Psoas muscle (tissue), 8 donors: ENCODE data around the gene PDSS1. TPM values are rescaled to one million over a fixed set of nuclear protein-coding genes. Genes with fewer than 3 reads are reported as not detected.

Experiments
- ATAC-seq, 4 donors: fragments of 200-7000 bp; cut with Tn5 transposase; one replicate each; pipeline ENCODE4 v1.9.1; 2020; ENCODE audit warnings: moderate library complexity in 3 of 4, mild to moderate bottlenecking in 2 of 4
- DNase-seq, 2 donors: peaks; one replicate each; pipeline ENCODE4 v3.0.0-alpha.2; 2020
- H3K27ac ChIP-seq: fragments of 200-600 bp; one replicate; pipeline ENCODE4 v1.8.0; 2022
- H3K27me3 ChIP-seq, 3 donors: fragments of 200-600 bp in 1 of 3; one replicate each; pipeline versions ENCODE4 v1.6.1 to v1.8.0; 2013 to 2022; ENCODE audit warnings: low read length in 2 of 3, mild to moderate bottlenecking in 2 of 3, moderate library complexity in 1 of 3; ENCODE audit not compliant: insufficient read depth in 3 of 3
- H3K36me3 ChIP-seq, 2 donors: fragments of 200-600 bp in 1 of 2; one replicate each; pipeline versions ENCODE4 v1.6.1 to v1.8.0; 2013 to 2022; ENCODE audit warnings: low read depth in 1 of 2, mild to moderate bottlenecking in 1 of 2, moderate library complexity in 1 of 2; ENCODE audit not compliant: insufficient read depth in 1 of 2
- H3K4me1 ChIP-seq: fragments of 200-600 bp; one replicate; pipeline ENCODE4 v1.8.0; 2022
- H3K4me3 ChIP-seq: fragments of 200-600 bp; one replicate; pipeline ENCODE4 v1.8.0; 2022; ENCODE audit warnings: mild to moderate bottlenecking
- H3K9me3 ChIP-seq: fragments of 200-600 bp; one replicate; pipeline ENCODE4 v1.8.0; 2022
- CTCF ChIP-seq: fragments of 200-600 bp; IDR thresholded peaks from one replicate; pipeline ENCODE4 v1.8.0; 2022; ENCODE audit warnings: antibody characterized with exemption
- WGBS, 3 donors: extraction: QIAGEN DNeasy Blood & Tissue Kit; methylation state at CpG; one replicate each; pipeline versions ENCODE4 v1.1.6 to v1.1.7; 2013; 5-methylcytosine and 5-hydroxymethylcytosine counted together
- intact Hi-C, 2 donors: fragments of 100-400 bp; cut with DNase I; formaldehyde crosslinking; loops; one replicate each; pipeline versions ENCODE4 v1.11.0 to v1.14.2; 2022
- polyA plus RNA-seq, 3 donors: library from polyadenylated mRNA; stranded (reverse); fragments of 200-250 nt; gene quantifications; one replicate each; pipeline ENCODE4 v1.2.3, GENCODE V29; 2013
- total RNA-seq, 4 donors: library from RNA; stranded (reverse); fragmentation: NEBNext Ultra II Directional in 2 of 4; extraction: Animal tissue kit (Norgen Biotek cat#: 25700) in 2 of 4; gene quantifications; one replicate each; pipeline versions ENCODE4 v1.2.1 to v1.2.4, GENCODE V29; 2021 to 2023
- donor health status: healthy with polysubstance abuse.
- donor health status: DM: no; HTN: no; CAD: no; lungs with moderate emphysema.
- donor health status: Bipolar disorder and iron deficiency.
- donor health status: healthy.
- donor health status: DM: yes; HTN: yes; CAD: no.
- donor health status: DM: no; HTN: no; CAD: no.
- donor health status: DM: no; HTN: no; CAD: no.
- donor health status: DM: yes; HTN: yes; CAD: no.

PDSS1 gene
- total and polyA plus RNA-seq, 7 donors, result 4.3 to 51.9 (median 13.4) TPM

- TF ChIP-seq CTCF, result no peak
- intact Hi-C loops, result no loop called here
- DNase-seq (no peak), ATAC-seq (no peak)
- no peaks in the 10 kb centered on the region for H3K4me1 ChIP-seq
- no peak overlapping the region for H3K4me3 ChIP-seq
- WGBS, 3 donors, result 90 to 93% (median 90%) methylated on average over 2 of the region's 2 CpGs
- no peaks in the 10 kb centered on the region for H3K27me3 ChIP-seq
- no peaks in the 10 kb centered on the region for H3K9me3 ChIP-seq
- peaks cover 0 to 74% of the 10 kb centered on the region in 2 donors for H3K36me3 ChIP-seq
- H3K27ac ChIP-seq, result no peak overlapping the region
Measured at GRCh38 chr10:26730552-26730951, 33.1 kb downstream of the PDSS1 start.

GRCh38 chr10:26733750-26734568 lies 36.5 kb downstream of the PDSS1 start:
- H3K4me1 ChIP-seq, result no peaks in the 10 kb centered on the region
- no peak overlapping the region for H3K4me3 ChIP-seq
- TF ChIP-seq CTCF, result no peak
- intact Hi-C loops, result no loop called here
- H3K27me3 ChIP-seq, result no peaks in the 10 kb centered on the region
- H3K27ac ChIP-seq, result no peak overlapping the region
- WGBS, 3 donors, result 87 to 88% (median 88%) methylated on average over 14 of the region's 14 CpGs
- H3K9me3 ChIP-seq, result no peaks in the 10 kb centered on the region
- no peak for DNase-seq
- H3K36me3 ChIP-seq, result peaks cover under 1 to 82% of the 10 kb centered on the region in 2 donors
- ATAC-seq, result no peak

GRCh38 chr10:26735435-26735834 lies 37.9 kb downstream of the PDSS1 start:
- Histone ChIP-seq H3K27ac (no peak overlapping the region), H3K4me1 (no peaks in the 10 kb centered on the region), H3K27me3 (no peaks in the 10 kb centered on the region), H3K4me3 (no peak overlapping the region), H3K9me3 (no peaks in the 10 kb centered on the region), H3K36me3 (peaks cover 7 to 72% of the 10 kb centered on the region in 2 donors)
- 95 to 100% (median 98%) methylated on average over 4 of the region's 4 CpGs for WGBS, 3 donors
- no peak for TF ChIP-seq CTCF
- ATAC-seq (no peak), DNase-seq (no peak)
- intact Hi-C loops, result no loop called here

GRCh38 chr10:26737730-26738129 lies 40.2 kb downstream of the PDSS1 start:
- DNase-seq, result no peak
- no peaks in the 10 kb centered on the region for H3K27me3 ChIP-seq
- no peak overlapping the region for H3K4me3 ChIP-seq
- TF ChIP-seq CTCF, result no peak
- no peak for ATAC-seq
- no peaks in the 10 kb centered on the region for H3K9me3 ChIP-seq
- peaks cover 10 to 73% of the 10 kb centered on the region in 2 donors for H3K36me3 ChIP-seq
- no peaks in the 10 kb centered on the region for H3K4me1 ChIP-seq
- H3K27ac ChIP-seq, result no peak overlapping the region
- intact Hi-C loops, result no loop called here
- 46 to 64% (median 55%) methylated on average over 1 of the region's 1 CpG for WGBS, 3 donors
